Mesendoderm (in vitro differentiated cells): ENCODE measurements around the gene PLEKHM1.
"Not testable (repeated sequence)": the region's sequence is repeated elsewhere in the genome, so short reads cannot be mapped to it uniquely, and the experiment has no call there.

Experiments
- DNase-seq: peaks from one replicate; pipeline ENCODE4 v3.0.0; 2013
- H2AK5ac ChIP-seq: 2 replicates; pipeline ENCODE4 v1.6.1; 2013; ENCODE audit warnings: low read length, inconsistent platforms
- H2BK120ac ChIP-seq: 2 replicates; pipeline ENCODE4 v1.6.1; 2013; ENCODE audit warnings: low read depth, mild to moderate bottlenecking, low read length, moderate library complexity, mixed read lengths
- H2BK15ac ChIP-seq: replicated peaks from 2 replicates; pipeline ENCODE4 v1.6.1; 2013; ENCODE audit warnings: low read depth, mild to moderate bottlenecking, moderate library complexity
- H2BK5ac ChIP-seq: 2 replicates; pipeline ENCODE4 v1.6.1; 2013; ENCODE audit warnings: low read length, inconsistent platforms
- H3K18ac ChIP-seq: 2 replicates; pipeline ENCODE4 v1.6.1; 2013; ENCODE audit warnings: mild to moderate bottlenecking, low read length, mixed read lengths
- H3K23ac ChIP-seq: one replicate; pipeline ENCODE4 v1.6.1; 2013; ENCODE audit warnings: low read length
- H3K27ac ChIP-seq: 2 replicates; pipeline ENCODE4 v1.5.1; 2013; ENCODE audit warnings: low read depth, mild to moderate bottlenecking, inconsistent platforms, low read length, moderate library complexity
- H3K27me3 ChIP-seq: 2 replicates; pipeline ENCODE4 v1.6.1; 2013; ENCODE audit warnings: low read length, control low read depth, mild to moderate bottlenecking, inconsistent platforms; ENCODE audit not compliant: insufficient read depth, poor library complexity
- H3K36me3 ChIP-seq: 2 replicates; pipeline ENCODE4 v1.6.1; 2013; ENCODE audit warnings: low read length, inconsistent platforms; ENCODE audit not compliant: control insufficient read depth, insufficient read depth
- H3K4ac ChIP-seq: one replicate; pipeline ENCODE4 v1.6.1; 2013; ENCODE audit warnings: low read depth, mild to moderate bottlenecking, low read length, moderate library complexity
- H3K4me1 ChIP-seq: 2 replicates; pipeline ENCODE4 v1.6.1; 2013; ENCODE audit warnings: low read depth, low read length, inconsistent platforms; ENCODE audit not compliant: control insufficient read depth
- H3K4me2 ChIP-seq: 2 replicates; pipeline ENCODE4 v1.6.1; 2013; ENCODE audit warnings: low read length
- H3K4me3 ChIP-seq: 2 replicates; pipeline ENCODE4 v1.5.1; 2013; ENCODE audit warnings: mild to moderate bottlenecking, low read length
- H3K56ac ChIP-seq: one replicate; pipeline ENCODE4 v1.6.1; 2013; ENCODE audit warnings: low read length
- H3K79me1 ChIP-seq: 2 replicates; pipeline ENCODE4 v1.6.1; 2013; ENCODE audit warnings: low read length, inconsistent platforms
- H3K79me2 ChIP-seq: 2 replicates; pipeline ENCODE4 v1.6.1; 2013; ENCODE audit warnings: mild to moderate bottlenecking, low read length; ENCODE audit not compliant: control insufficient read depth, insufficient read depth
- H3K9ac ChIP-seq: 2 replicates; pipeline ENCODE4 v1.6.1; 2013; ENCODE audit warnings: low read length, inconsistent platforms
- H4K5ac ChIP-seq: one replicate; pipeline ENCODE4 v1.6.1; 2013; ENCODE audit warnings: low read length
- H4K8ac ChIP-seq: one replicate; pipeline ENCODE4 v1.6.1; 2013; ENCODE audit warnings: low read depth, mild to moderate bottlenecking, control low read depth, low read length, moderate library complexity
- WGBS: extraction: QIAGEN DNeasy Blood & Tissue Kit; methylation state at CpG from one replicate; pipeline ENCODE4 v1.1.7; 2013; ENCODE audit warnings: low lambda C conversion rate, missing lambda C conversion rate; ENCODE audit not compliant: insufficient coverage; ENCODE audit errors: extremely low coverage; 5-methylcytosine and 5-hydroxymethylcytosine counted together

PLEKHM1 gene

GRCh38 chr17:45446872-45447625 lies 43.5 kb downstream of the PLEKHM1 start:
- not testable (repeated sequence) for DNase-seq, H3K79me1 ChIP-seq, H2AK5ac ChIP-seq, H3K4me3 ChIP-seq, H3K9ac ChIP-seq, H3K36me3 ChIP-seq, H4K5ac ChIP-seq, H2BK5ac ChIP-seq, H3K4me2 ChIP-seq, H3K27ac ChIP-seq, H3K4ac ChIP-seq, H2BK120ac ChIP-seq, H3K18ac ChIP-seq, H3K27me3 ChIP-seq, H3K56ac ChIP-seq, H4K8ac ChIP-seq, H3K4me1 ChIP-seq, H3K79me2 ChIP-seq, H2BK15ac ChIP-seq, H3K23ac ChIP-seq
- WGBS: no CpG with 5 or more reads among the region's 8 CpGs

DNA sequence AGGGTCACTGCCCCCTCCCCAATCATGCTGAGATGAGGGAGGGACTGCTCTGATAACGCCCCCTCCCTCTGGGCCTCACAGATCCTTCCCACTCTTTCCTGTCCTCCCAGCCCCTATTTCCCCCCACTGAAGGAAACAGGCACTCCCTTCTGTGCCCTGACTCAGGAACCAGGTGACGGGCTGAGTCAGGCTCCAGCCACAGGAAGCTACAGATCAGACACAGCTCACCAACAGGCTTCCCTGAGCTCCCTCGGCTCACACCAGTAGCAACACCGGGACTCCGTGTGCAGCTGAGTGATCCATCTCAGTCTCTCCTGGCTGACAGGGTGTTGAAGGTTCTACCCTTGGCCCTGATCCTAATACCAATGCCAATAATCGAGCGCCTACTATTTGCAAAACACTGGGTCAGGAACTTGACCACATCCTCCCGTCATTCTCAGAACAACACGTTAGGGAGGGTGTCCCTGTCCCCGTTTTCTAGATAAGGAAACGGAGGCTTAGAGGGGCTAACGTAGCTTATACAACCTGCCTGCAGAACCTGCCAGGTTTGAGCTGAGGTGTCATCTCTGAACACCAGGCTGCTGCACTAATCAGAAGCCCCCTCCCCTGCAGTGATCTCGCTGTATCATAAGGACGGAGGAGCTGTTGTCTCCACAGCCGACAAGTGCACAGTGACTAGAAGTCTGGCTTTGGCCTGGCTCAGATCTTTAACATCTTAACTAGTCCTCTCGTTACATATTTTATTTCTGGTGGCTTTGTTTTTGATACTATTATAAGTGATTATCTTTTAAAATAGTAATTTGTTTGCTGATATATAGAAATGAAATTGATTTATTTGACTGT lies 44.4 kb downstream of the PLEKHM1 start:
- H4K5ac ChIP-seq, H3K56ac ChIP-seq, H2BK15ac ChIP-seq, H3K4ac ChIP-seq, H3K9ac ChIP-seq, H3K27ac ChIP-seq, H2BK120ac ChIP-seq, H3K4me2 ChIP-seq, H3K27me3 ChIP-seq, H3K36me3 ChIP-seq, H2BK5ac ChIP-seq, H3K23ac ChIP-seq, H3K79me1 ChIP-seq, H3K4me1 ChIP-seq, H3K18ac ChIP-seq, H3K4me3 ChIP-seq, H4K8ac ChIP-seq, H2AK5ac ChIP-seq, H3K79me2 ChIP-seq, DNase-seq: not testable (repeated sequence)
- WGBS: no CpG with 5 or more reads among the region's 16 CpGs

GRCh38 chr17:45444856-45445820 lies 45.4 kb downstream of the PLEKHM1 start:
- H3K79me1 ChIP-seq, H3K79me2 ChIP-seq, H3K4ac ChIP-seq, DNase-seq, H3K18ac ChIP-seq, H2BK15ac ChIP-seq, H2BK5ac ChIP-seq, H3K4me3 ChIP-seq, H3K4me2 ChIP-seq, H2BK120ac ChIP-seq, H3K27ac ChIP-seq, H3K4me1 ChIP-seq, H4K8ac ChIP-seq, H3K56ac ChIP-seq, H3K9ac ChIP-seq, H3K36me3 ChIP-seq, H2AK5ac ChIP-seq, H3K23ac ChIP-seq, H4K5ac ChIP-seq, H3K27me3 ChIP-seq: not testable (repeated sequence)
- no CpG with 5 or more reads among the region's 21 CpGs for WGBS

GRCh38 chr17:45444301-45444700 lies 46.2 kb downstream of the PLEKHM1 start:
- not testable (repeated sequence) for H3K4me2 ChIP-seq, H3K27ac ChIP-seq, H3K4me1 ChIP-seq, H3K56ac ChIP-seq, H3K18ac ChIP-seq, H4K8ac ChIP-seq, H3K23ac ChIP-seq, H2BK120ac ChIP-seq, H2AK5ac ChIP-seq, H3K9ac ChIP-seq, H4K5ac ChIP-seq, H3K79me2 ChIP-seq, H3K4me3 ChIP-seq, DNase-seq, H3K4ac ChIP-seq, H3K36me3 ChIP-seq, H2BK5ac ChIP-seq, H3K79me1 ChIP-seq, H3K27me3 ChIP-seq, H2BK15ac ChIP-seq
- WGBS: no CpG with 5 or more reads among the region's 10 CpGs

GRCh38 chr17:45443371-45444260 lies 46.9 kb downstream of the PLEKHM1 start:
- not testable (repeated sequence) for H4K5ac ChIP-seq, H2BK120ac ChIP-seq, H2BK5ac ChIP-seq, H3K4me1 ChIP-seq, H2AK5ac ChIP-seq, H3K27ac ChIP-seq, H3K9ac ChIP-seq, H3K79me2 ChIP-seq, H3K36me3 ChIP-seq, H3K27me3 ChIP-seq, H4K8ac ChIP-seq, H3K56ac ChIP-seq, H3K79me1 ChIP-seq, DNase-seq, H2BK15ac ChIP-seq, H3K4me3 ChIP-seq, H3K23ac ChIP-seq, H3K4me2 ChIP-seq, H3K18ac ChIP-seq, H3K4ac ChIP-seq
- WGBS: no CpG with 5 or more reads among the region's 10 CpGs
